Upper lobe of right lung (tissue), 1 donor: Measurements from ENCODE around the gene SETD1B. TPM values are rescaled to one million over a fixed set of nuclear protein-coding genes. Genes with fewer than 3 reads are reported as not detected.
A peak's percentile ranks its signal among the peaks of the same experiment; 100 is the strongest.

ENCODE experiments used
- ATAC-seq: fragments of 200-7000 bp; cut with Tn5 transposase; one replicate; pipeline ENCODE4 v1.9.1; 2020; ENCODE audit warnings: mild to moderate bottlenecking, moderate library complexity
- DNase-seq: peaks from one replicate; pipeline ENCODE4 v3.0.0-alpha.2; 2020
- H3K27ac ChIP-seq: fragments of 200-600 bp; one replicate; pipeline ENCODE4 v1.8.0; 2022
- H3K27me3 ChIP-seq: fragments of 200-600 bp; one replicate; pipeline ENCODE4 v1.8.0; 2022; ENCODE audit warnings: mild to moderate bottlenecking
- H3K36me3 ChIP-seq: fragments of 200-600 bp; one replicate; pipeline ENCODE4 v1.8.0; 2022
- H3K4me1 ChIP-seq: fragments of 200-600 bp; one replicate; pipeline ENCODE4 v1.8.0; 2022
- H3K4me3 ChIP-seq: fragments of 200-600 bp; one replicate; pipeline ENCODE4 v1.8.0; 2022; ENCODE audit warnings: mild to moderate bottlenecking
- H3K9me3 ChIP-seq: fragments of 200-600 bp; one replicate; pipeline ENCODE4 v1.8.0; 2022
- CTCF ChIP-seq: fragments of 200-600 bp; IDR thresholded peaks from one replicate; pipeline ENCODE4 v1.8.0; 2022; ENCODE audit warnings: antibody characterized with exemption
- intact Hi-C: fragments of 100-400 bp; cut with DNase I; formaldehyde crosslinking; loops from one replicate; pipeline ENCODE4 v1.11.0; 2022
- total RNA-seq: library from RNA; stranded (reverse); fragmentation: NEBNext Ultra II Directional; extraction: Animal tissue kit (Norgen Biotek cat#: 25700); gene quantifications from one replicate; pipeline ENCODE4 v1.2.1, GENCODE V29; 2021
- donor health status: DM: no; HTN: yes; CAD: no; lungs with severe emphysema.

SETD1B gene
- total RNA-seq, 1 donor from 2014 or later: 18.4 TPM

GRCh38 chr12:121770388-121770787, 33.4 kb upstream of the SETD1B start:
- intact Hi-C loops: loop anchor here (10.0 kb wide), 1 partner anchor 66 kb away; no protein-coding TSS in a partner anchor
- no peaks in the 10 kb centered on the region for H3K4me1 ChIP-seq
- DNase-seq: no peak

GRCh38 chr12:121770813-121771625, 32.8 kb upstream of the SETD1B start:
- Histone ChIP-seq H3K27me3 (no peaks in the 10 kb centered on the region), H3K9me3 (no peaks in the 10 kb centered on the region), H3K4me1 (no peaks in the 10 kb centered on the region), H3K27ac (no peak overlapping the region), H3K36me3 (no peaks in the 10 kb centered on the region), H3K4me3 (no peak overlapping the region)
- DNase-seq (no peak), ATAC-seq (no peak)
- intact Hi-C loops: loop anchor here (10.0 kb wide), 1 partner anchor 66 kb away; no protein-coding TSS in a partner anchor
- no peak for TF ChIP-seq CTCF

More at GRCh38 chr12:121770388-121770787, 33.4 kb upstream of the SETD1B start:
- Histone ChIP-seq H3K27me3 (no peaks in the 10 kb centered on the region), H3K4me3 (no peak overlapping the region), H3K27ac (no peak overlapping the region), H3K9me3 (no peaks in the 10 kb centered on the region), H3K36me3 (no peaks in the 10 kb centered on the region)
- no peak for TF ChIP-seq CTCF
- ATAC-seq: no peak

- no peaks in the 10 kb centered on the region for H3K4me1 ChIP-seq
- peak; percentile 75 for TF ChIP-seq CTCF
- DNase-seq: peak; percentile 89
- no peaks in the 10 kb centered on the region for H3K9me3 ChIP-seq
- H3K4me3 ChIP-seq: no peak overlapping the region
- peak; percentile 88 for ATAC-seq
- H3K27me3 ChIP-seq: no peaks in the 10 kb centered on the region
- no peaks in the 10 kb centered on the region for H3K36me3 ChIP-seq
- H3K27ac ChIP-seq: peak overlapping the region; percentile 51
- intact Hi-C loops: loop anchor here (10.0 kb wide), 1 partner anchor 68 kb away; no protein-coding TSS in a partner anchor
These were observed 30.6 kb upstream of the SETD1B start for GRCh38 chr12:121773011-121773777.

GRCh38 chr12:121774968-121775474, 28.8 kb upstream of the SETD1B start:
- peak overlapping the region; percentile 51 for H3K27ac ChIP-seq

More at GRCh38 chr12:121774968-121775474, 28.8 kb upstream of the SETD1B start:
- Histone ChIP-seq H3K4me3 (no peak overlapping the region), H3K9me3 (no peaks in the 10 kb centered on the region), H3K36me3 (no peaks in the 10 kb centered on the region), H3K4me1 (no peaks in the 10 kb centered on the region), H3K27me3 (no peaks in the 10 kb centered on the region)
- intact Hi-C loops: loop anchor here (10.0 kb wide), 1 partner anchor 70 kb away; no protein-coding TSS in a partner anchor
- ATAC-seq (peak; percentile 62), DNase-seq (peak; percentile 74)
- TF ChIP-seq CTCF: no peak
